Rectal smooth muscle tissue (tissue), 1 donor: ENCODE measurements around the gene THSD1.

Experiments
- H3K27ac ChIP-seq: one replicate; pipeline ENCODE4 v1.7.0; 2013; ENCODE audit warnings: low read depth, low read length, inconsistent platforms
- H3K27me3 ChIP-seq: one replicate; pipeline ENCODE4 v1.7.0; 2013; ENCODE audit warnings: low read length; ENCODE audit not compliant: control insufficient read depth, insufficient read depth
- H3K36me3 ChIP-seq: one replicate; pipeline ENCODE4 v1.7.0; 2013; ENCODE audit warnings: low read length; ENCODE audit not compliant: control insufficient read depth, insufficient read depth
- H3K4me1 ChIP-seq: one replicate; pipeline ENCODE4 v1.7.0; 2013; ENCODE audit warnings: low read length; ENCODE audit not compliant: control insufficient read depth, insufficient read depth
- H3K4me3 ChIP-seq: one replicate; pipeline ENCODE4 v1.7.0; 2013; ENCODE audit warnings: low read length
- H3K9ac ChIP-seq: one replicate; pipeline ENCODE4 v1.7.0; 2013; ENCODE audit warnings: low read length

THSD1 gene

GRCh38 chr13:52405767-52406494, at the start of gene THSD1:
TSS of gene THSD1 (minus strand) at chr13:52406172. CDS start at chr13:52402600, 3,572 bp downstream.
- Histone ChIP-seq H3K4me3 (peak within 1 kb of the TSS; percentile 32), H3K4me1 (peaks cover 4% of the 10 kb centered on the region), H3K9ac (no peak within 1 kb of the TSS), H3K36me3 (no peaks in the 10 kb centered on the region), H3K27ac (no peak within 1 kb of the TSS), H3K27me3 (no peaks in the 10 kb centered on the region)

GRCh38 chr13:52455677-52456041, 49.7 kb upstream of the THSD1 start:
- peak overlapping the region; percentile 80 for H3K27ac ChIP-seq
- peaks cover 2% of the 10 kb centered on the region for H3K4me1 ChIP-seq
- H3K27me3 ChIP-seq = no peaks in the 10 kb centered on the region
- H3K36me3 ChIP-seq = no peaks in the 10 kb centered on the region
- peak overlapping the region; percentile 98 for H3K4me3 ChIP-seq
- peak overlapping the region; percentile 12 for H3K9ac ChIP-seq

GRCh38 chr13:52454820-52455676, 49.1 kb upstream of the THSD1 start, which contains the start of gene CKAP2:
TSS of gene CKAP2 (plus strand) at chr13:52455478. CDS start at chr13:52455557, 79 bp downstream.
- Histone ChIP-seq H3K27me3 (no peaks in the 10 kb centered on the region), H3K9ac (peak within 1 kb of the TSS; percentile 87), H3K4me1 (peaks cover 2% of the 10 kb centered on the region), H3K27ac (peak within 1 kb of the TSS; percentile 80), H3K36me3 (no peaks in the 10 kb centered on the region), H3K4me3 (peak within 1 kb of the TSS; percentile 98)

GRCh38 chr13:52454459-52454819, 48.5 kb upstream of the THSD1 start:
- Histone ChIP-seq H3K4me1 (peaks cover 2% of the 10 kb centered on the region), H3K27ac (no peak overlapping the region), H3K4me3 (peak overlapping the region; percentile 98), H3K9ac (peak overlapping the region; percentile 87), H3K27me3 (no peaks in the 10 kb centered on the region), H3K36me3 (no peaks in the 10 kb centered on the region)

GRCh38 chr13:52452470-52452869, 46.5 kb upstream of the THSD1 start:
- Histone ChIP-seq H3K36me3 (no peaks in the 10 kb centered on the region), H3K9ac (no peak overlapping the region), H3K4me1 (peaks cover 4% of the 10 kb centered on the region), H3K4me3 (no peak overlapping the region), H3K27me3 (no peaks in the 10 kb centered on the region), H3K27ac (no peak overlapping the region)

GRCh38 chr13:52451135-52451804, 45.3 kb upstream of the THSD1 start:
- no peaks in the 10 kb centered on the region for H3K27me3 ChIP-seq
- peak overlapping the region; percentile 94 for H3K4me3 ChIP-seq
- no peak overlapping the region for H3K27ac ChIP-seq
- no peaks in the 10 kb centered on the region for H3K36me3 ChIP-seq
- peaks cover 4% of the 10 kb centered on the region for H3K4me1 ChIP-seq
- no peak overlapping the region for H3K9ac ChIP-seq

- Histone ChIP-seq H3K4me1 (peaks cover 4% of the 10 kb centered on the region), H3K9ac (no peak overlapping the region), H3K27ac (no peak overlapping the region), H3K36me3 (no peaks in the 10 kb centered on the region), H3K4me3 (peak overlapping the region; percentile 94), H3K27me3 (no peaks in the 10 kb centered on the region)
Measured at GRCh38 chr13:52450793-52451116, 44.8 kb upstream of the THSD1 start.

- Histone ChIP-seq H3K27ac (peak within 1 kb of the TSS; percentile 94), H3K4me1 (peaks cover 4% of the 10 kb centered on the region), H3K27me3 (no peaks in the 10 kb centered on the region), H3K4me3 (peak within 1 kb of the TSS; percentile 94), H3K36me3 (no peaks in the 10 kb centered on the region), H3K9ac (peak within 1 kb of the TSS; percentile 87)
Measured at GRCh38 chr13:52450012-52450792, 44.2 kb upstream of the THSD1 start, which contains the start of gene VPS36. TSS of gene VPS36 (minus strand) at chr13:52450634. CDS start at chr13:52450594, 40 bp downstream.

GRCh38 chr13:52449331-52450011, 43.5 kb upstream of the THSD1 start:
- peak overlapping the region; percentile 94 for H3K27ac ChIP-seq
- H3K36me3 ChIP-seq = no peaks in the 10 kb centered on the region
- H3K27me3 ChIP-seq = no peaks in the 10 kb centered on the region
- H3K4me1 ChIP-seq = peaks cover 4% of the 10 kb centered on the region
- H3K4me3 ChIP-seq = peak overlapping the region; percentile 94
- H3K9ac ChIP-seq = peak overlapping the region; percentile 87

- no peak overlapping the region for H3K9ac ChIP-seq
- H3K4me3 ChIP-seq = no peak overlapping the region
- no peaks in the 10 kb centered on the region for H3K36me3 ChIP-seq
- peaks cover 2% of the 10 kb centered on the region for H3K4me1 ChIP-seq
- no peaks in the 10 kb centered on the region for H3K27me3 ChIP-seq
- H3K27ac ChIP-seq = no peak overlapping the region
Measured at GRCh38 chr13:52447815-52448552, 42.0 kb upstream of the THSD1 start.

GRCh38 chr13:52447354-52447753, 41.4 kb upstream of the THSD1 start:
- peaks cover 2% of the 10 kb centered on the region for H3K4me1 ChIP-seq

More at GRCh38 chr13:52447354-52447753, 41.4 kb upstream of the THSD1 start:
- no peaks in the 10 kb centered on the region for H3K27me3 ChIP-seq
- H3K9ac ChIP-seq = no peak overlapping the region
- H3K4me3 ChIP-seq = no peak overlapping the region
- H3K27ac ChIP-seq = no peak overlapping the region
- no peaks in the 10 kb centered on the region for H3K36me3 ChIP-seq
